HG03039 (cell line): ENCODE results near the gene OR7C1.
"Not testable (repeated sequence)": the region's sequence is repeated elsewhere in the genome, so short reads cannot be mapped to it uniquely, and the experiment has no call there.

ENCODE experiments used
- ATAC-seq: cut with Tn5 transposase; IDR thresholded peaks from one replicate; pipeline ENCODE4 v1.9.1; 2021; ENCODE audit warnings: mild to moderate bottlenecking, moderate library complexity; ENCODE audit not compliant: unreplicated experiment

The OR7C1 gene

DNA sequence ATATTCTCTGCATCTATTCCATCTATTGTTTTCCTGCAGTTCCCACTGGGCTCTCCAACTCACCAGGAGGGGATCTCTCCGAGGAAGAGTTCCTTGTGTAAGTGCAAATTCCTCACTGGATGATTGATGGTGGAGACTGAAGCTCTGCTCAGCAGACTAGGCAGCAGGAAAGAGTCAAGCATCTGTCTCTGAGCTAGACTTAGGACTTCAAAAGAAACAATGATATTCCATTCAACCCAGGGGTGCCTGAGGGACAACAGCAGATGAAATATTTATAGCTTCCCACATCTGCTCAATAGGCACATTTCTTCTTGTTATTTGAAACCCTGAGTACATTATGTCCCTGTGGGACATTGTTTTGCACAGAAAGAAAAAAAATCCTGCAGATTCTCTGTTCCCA lies at the start of gene OR7C1, which contains the start of gene OR7A5:
TSS of gene OR7C1 (minus strand) at position 175 of the 400 bp plus-strand sequence. CDS start 35,049 bp downstream, outside the sequence.
TSS of gene OR7A5 (minus strand) at position 175 of the 400 bp plus-strand sequence. CDS start 6,944 bp downstream, outside the sequence.
- no peak for ATAC-seq

DNA sequence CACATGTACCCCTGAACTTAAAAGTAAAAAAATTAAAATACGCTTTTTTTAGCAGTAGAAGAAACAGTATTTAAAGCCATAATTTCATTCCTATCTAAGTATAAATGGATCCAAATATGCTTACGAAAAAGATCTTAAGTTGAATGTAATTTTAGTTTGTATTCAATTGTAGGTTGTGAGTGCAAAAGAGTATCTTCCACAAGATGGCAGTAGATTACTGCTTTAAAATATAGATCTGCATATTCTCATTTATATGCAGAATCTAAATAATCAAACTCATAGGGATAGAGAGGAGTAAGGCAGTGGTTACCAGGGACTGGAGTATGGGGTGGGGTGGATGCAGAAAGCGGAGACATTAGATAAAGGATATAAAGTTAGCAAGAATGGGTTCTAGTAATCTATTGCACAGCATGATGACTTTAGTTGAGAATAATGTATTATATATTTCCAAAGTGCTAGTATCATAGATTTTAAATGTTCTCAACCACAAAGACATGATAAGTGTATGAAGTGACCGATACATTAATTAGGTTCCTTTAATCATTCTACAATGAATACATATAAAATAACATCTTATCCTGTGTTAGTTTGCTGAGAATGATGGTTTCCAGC lies 36.7 kb upstream of the OR7C1 start:
- no peak for ATAC-seq

DNA sequence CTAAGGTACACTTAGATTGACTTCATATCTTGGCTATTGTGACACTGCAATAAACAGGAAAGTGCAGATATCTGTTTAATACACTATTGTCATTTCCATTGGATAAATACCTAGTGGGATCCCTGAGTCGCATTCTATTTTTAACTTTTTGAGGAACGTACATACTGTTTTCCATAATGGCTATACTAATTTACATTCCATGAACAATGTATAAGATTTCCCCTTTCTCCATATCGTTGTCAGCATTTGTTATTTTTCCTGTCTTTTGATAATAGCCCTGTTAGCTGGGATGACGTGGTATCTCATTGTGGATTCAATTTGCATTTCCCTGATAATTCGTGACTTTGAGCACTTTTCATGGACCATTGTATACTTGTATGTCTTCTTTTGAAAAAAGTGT lies 33.5 kb upstream of the OR7C1 start:
- no peak for ATAC-seq

DNA sequence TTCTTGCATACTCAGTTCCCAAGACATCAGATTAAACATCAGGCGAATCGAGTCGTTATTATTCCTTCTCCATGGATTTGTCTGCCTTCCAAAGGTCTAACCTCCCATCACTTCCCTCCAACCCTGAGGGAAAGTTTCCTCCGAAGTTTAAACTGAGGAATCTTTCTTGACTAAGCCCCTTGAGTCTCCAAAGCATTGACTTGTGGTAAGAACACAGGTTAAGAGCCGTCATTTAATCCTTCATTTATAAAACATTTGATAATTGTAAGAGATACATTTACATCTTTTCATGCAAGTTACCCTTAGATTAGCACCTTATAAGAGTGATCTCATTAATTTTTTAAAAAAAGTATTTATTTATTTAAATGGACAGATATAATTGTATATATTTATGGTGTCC lies 13.8 kb upstream of the OR7C1 start, which contains the start of gene OR7A10:
TSS of gene OR7A10 (minus strand) at position 101 of the 400 bp plus-strand sequence. CDS start 7,045 bp downstream, outside the sequence.
- no peak for ATAC-seq

DNA sequence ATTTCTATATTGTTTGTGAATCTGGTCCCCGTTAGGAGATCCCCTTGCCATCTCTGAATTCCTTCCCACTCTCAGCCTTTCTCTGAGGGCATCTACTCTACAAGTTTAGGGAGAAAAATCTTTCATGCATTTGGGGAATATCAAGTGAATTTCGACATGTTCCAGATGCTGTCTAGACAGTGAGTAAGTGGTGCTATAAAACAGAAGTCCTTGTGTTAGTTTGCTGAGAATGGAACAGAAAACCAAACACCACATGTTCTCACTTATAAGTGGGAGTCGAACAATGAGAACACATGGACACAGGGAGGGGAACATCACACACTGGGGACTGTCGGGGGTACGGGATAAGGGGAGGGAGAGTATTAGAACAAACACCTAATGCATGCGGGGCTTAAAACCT lies 8.6 kb upstream of the OR7C1 start:
- no peak for ATAC-seq

DNA sequence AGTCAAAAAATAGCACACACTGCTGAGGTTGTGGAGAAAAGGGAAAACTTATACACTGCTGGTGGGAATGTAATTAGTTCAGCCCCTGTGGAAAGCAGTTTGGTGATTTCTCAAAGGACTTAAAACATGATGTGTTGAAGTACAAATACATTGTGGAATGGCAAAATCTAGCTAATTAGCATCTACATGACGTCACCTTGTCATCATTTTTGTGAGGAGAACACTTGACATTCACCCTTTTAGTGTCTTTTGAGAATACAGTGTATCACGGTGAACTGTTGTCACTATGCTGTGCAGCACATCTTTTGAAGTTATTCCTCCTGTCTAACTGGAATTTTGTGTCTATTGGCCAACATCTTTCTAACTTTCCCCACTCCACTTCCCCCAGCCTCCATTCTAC lies 8.2 kb upstream of the OR7C1 start:
- ATAC-seq, result no peak

DNA sequence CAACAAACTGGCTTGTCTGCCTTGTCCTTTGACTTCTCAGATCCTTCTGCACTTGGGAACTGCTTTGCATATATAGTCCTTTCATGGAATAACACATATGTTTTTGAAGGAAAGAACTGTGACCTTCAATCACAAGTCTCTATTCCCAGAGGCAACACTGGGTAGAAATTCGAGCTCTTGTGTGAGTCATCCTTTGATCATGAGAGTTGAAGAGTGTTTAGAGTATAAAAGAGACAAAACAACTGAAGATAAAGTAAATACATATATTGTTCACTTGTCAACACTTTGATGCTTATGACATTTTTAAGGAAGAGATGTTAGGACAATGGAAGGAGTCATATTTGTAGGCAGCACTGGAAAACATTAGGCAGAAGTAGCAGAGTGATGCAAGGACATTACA lies 5.2 kb upstream of the OR7C1 start:
- ATAC-seq, result no peak

DNA sequence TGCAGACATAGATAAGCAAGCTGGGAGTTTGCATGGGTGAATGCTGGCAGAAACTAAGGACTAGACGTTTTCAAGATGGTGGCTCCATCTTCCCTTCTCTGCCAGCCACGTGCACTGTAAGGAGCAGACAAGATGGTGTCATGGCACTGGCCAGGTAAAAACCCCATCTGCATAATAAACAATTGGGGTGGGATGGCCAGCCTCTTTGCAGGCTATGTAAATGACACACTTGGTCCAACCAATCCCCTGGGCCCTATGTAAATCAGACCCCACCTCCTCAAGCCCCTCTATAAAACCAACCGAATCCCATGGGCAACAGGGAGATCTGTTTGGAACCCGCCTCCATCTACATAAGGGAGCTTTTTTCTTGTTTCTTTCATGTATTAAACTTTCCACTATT lies 2.4 kb upstream of the OR7C1 start:
- no peak for ATAC-seq

DNA sequence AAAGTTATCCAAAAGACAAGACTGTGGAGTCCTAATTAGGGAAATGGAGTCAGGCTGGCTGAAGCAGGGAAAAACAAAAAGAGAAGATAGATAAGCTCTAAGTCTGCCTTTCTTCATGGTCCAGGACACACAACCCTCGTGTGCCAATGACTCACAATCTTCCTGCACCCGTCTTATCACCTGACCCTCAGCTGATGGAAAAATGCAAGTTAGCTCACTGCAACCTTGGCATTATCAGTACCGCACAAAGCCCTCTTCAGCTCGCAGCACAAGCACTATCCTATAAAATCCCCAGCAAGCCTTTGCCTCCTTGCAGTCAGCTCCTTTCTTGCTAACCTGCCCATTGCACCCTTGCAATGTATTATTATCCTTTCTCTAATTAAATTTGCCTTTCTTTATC lies 4.3 kb downstream of the OR7C1 start:
- no peak for ATAC-seq

DNA sequence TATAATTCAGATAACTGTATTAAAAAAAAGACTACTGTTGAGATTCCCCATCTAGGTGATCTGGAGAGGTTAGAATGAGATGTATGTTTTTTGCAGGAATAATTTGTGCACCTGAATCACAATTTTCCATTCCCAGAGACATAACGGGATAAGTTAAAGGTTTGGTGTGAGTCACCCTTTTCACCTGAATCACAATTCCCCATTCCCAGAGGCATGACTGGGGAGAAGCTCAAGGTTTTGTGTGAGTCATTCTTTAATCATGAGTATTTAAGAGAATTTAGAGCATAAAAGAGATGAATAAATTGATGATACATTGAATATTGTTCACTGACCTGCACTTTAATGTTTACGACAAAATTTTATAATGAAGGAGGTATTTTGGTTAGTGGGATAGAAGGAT lies 9.0 kb downstream of the OR7C1 start:
- ATAC-seq, result no peak

DNA sequence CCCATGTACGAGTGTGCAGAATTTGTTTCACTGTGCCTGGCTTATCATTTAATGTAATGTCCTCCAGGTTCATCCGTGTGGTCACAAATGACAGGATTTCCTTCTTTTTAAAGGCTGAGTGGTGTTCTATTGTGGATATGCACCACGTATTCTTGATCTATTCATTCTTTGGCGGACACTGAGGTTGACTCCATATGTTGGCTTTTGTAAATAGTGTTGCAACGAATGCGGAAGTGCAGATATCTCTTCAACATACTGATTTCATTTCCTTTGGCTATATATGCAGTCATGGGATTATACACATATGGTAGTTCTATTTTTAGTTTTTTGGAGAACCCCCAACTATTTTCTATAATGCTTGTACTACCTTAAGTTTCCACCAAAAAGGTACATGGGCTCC lies 13.0 kb downstream of the OR7C1 start:
- ATAC-seq, result no peak

DNA sequence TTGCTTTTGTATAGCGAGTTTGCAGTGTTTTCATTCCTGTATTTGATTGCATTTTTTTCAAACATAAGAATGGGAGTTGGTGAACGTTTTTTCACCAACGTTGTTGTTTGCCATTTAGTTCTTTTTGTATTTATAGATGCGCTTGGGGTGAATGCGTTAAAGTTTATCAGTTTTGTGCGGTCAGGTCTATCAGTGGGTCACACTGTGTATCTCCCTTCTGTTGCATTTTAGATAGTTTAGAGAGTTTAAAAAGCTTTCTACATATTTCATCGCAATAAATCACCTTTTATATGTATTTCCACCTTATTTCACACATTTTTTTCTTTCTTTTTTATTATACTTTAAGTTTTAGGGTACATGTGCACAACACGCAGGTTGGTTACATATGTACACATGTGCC lies 16.4 kb downstream of the OR7C1 start:
- no peak for ATAC-seq

DNA sequence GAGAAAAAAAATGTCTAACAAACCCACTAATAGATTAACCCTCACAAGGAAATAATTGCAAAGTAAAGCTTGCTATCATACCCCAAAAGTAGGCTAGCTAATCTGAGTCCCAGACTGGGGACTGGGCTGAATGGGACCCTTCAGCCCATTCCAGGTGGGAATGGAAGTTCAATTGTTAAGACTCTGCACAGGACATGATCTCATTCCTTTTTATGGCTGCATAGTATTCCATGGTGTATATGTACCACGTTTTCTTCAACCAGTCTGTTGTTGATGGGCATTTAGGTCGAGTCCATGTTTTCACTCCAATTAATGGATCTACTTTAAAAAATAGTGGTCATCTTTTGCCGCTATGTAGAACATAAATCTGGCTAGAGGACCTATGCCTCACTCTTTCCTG lies 17.9 kb downstream of the OR7C1 start:
- ATAC-seq, result no peak

DNA sequence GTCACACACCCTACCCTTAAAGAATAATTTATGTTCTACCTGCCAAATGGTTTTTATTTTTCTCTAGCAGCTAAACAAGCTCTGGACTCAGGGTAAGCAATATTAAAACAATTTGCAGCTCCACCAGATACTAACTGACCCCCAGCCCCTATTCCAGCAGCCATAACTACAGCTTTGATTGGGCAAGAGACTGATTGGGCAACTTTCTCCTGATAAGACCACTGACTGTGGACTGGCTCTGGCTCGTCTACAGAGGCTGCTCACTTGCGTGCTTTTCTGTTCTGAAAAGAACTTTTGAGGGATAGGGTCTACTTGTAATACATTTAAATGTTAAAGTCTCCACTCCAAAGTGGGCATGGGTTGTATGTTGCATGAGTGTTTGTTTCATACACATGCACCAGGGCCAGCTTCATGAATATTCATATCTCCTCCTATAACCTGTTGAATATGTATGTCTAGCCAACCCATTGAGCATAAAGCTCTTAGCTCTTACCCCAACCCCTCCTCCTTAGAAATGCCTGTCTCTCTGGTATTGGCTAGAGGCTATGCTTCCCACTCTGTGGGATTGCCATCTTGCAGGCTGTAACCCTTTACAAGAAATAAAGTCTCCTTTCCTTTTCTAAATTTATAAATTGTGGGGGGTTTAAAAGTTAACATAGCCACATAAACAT lies 19.9 kb downstream of the OR7C1 start:
- no peak for ATAC-seq

DNA sequence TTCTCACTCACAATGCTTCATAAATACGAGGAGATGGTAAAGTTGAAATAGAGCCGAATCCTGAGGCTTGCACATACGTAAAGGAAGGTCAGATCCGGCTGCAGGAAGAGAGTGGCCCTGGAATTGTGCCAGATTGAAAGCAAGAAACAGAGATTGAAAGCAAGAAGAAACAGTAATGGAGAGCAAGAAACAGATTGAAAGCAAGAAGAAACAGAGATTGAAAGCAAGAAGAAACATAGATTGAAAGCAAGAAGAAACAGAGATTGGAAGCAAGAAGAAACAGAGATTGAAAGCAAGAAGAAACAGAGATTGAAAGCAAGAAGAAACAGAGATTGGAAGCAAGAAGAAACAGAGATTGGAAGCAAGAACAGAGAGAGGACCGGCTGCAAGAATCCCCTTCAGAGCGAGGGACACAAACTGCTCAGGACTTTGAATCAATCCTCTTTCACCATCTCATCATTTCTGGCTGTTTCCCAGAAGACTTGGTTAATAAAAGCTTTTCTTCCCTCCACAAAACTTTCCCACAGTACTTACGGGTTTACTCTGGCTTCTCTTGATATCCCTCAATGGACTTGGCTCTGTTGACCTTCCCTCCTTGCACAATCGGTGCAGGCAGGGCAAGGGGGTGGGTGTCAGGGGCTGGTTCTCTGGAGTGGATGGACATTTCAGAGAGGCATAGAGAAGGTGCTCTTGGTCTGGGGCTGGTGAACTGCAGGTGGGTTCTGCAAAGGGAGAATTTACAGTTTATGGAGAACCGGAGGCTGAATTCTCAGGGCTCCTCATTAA lies 25.5 kb downstream of the OR7C1 start:
- ATAC-seq, result no peak

DNA sequence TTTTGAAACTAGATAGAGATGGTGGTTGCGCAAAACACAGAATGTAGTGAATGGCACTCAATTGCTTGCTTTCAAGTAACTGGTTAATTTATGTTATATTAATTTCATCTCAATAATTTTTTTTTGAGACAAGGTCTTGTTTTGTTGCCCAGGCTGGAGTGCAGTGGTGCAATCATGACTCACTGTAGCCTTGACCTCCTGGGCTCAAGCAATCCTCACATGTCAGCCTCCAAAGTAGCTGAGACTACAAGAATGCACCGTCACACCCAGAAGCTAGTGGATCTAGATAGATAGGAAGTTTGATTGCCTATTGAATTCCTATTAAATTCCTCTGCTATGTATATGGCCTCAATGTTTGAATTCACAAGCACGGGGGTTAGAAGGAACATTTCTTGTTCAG lies 30.2 kb downstream of the OR7C1 start:
- no peak for ATAC-seq

DNA sequence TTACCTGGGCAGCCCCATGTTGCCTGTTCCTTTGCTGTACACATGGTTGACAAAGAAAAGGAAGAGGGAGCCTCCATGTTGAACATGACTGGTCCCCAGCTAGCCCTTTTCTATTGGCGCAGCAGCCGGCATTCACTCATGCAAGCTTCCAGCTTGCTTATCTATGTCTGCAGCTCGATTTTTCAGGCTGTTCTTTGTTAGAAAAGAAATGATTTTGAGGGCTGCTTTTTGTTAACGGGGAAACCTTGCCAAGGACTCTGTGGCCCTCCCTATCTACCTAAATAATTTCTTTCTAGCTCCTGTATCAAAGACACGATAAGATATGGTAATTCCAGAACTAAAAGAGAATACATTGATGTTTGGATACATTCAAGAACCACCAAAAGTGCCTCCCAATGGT lies 36.2 kb downstream of the OR7C1 start:
- ATAC-seq, result no peak

DNA sequence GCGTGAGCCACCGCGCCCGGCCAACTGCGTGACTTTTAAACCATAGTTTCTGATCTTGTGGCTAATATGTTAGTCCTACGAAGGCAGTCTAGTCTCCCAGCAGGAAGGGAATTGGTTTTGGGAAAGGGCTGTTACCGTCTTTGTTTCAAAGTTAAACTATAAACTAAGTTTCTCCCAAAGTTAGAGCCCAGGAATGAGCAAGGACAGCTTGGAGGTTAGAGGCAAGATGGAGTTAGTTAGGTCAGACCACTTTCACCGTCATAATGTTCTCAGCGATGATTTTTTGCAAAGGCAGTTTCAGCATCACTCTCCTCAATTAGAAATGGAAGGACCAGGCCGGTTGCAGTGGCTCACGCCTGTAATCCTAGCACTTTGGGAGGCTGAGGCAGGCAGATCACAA lies 39.0 kb downstream of the OR7C1 start:
- no peak for ATAC-seq

DNA sequence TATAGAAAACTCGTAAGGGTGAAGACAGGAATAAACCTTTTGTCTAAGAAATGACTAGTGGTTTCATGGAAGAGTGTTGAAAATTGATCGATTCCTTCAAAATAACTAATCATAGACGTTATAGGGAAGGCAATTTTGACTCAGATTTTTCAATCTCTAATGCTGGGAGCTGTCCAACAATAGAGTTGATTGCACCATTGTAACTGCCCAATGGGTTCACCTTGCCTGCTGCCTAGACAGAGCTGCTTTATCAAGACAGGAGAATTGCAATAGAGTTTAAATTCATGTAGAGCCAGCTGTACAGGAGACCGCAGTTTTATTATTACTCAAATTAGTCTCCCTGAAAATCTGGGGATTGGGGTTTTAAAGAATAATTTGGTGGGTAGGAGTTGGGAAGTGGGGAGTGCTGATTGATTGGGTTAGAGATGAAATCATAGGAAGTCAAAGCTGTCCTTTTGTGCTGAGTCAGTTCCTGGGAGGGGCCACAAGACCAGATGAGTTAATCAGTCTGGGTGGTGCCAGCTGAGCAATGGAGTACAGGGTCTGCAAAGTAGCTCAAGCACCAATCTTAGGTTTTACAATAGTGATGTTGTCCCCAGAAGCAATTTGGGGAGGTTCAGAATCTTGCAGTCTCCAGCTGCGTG lies 39.8 kb downstream of the OR7C1 start:
- ATAC-seq, result no peak

DNA sequence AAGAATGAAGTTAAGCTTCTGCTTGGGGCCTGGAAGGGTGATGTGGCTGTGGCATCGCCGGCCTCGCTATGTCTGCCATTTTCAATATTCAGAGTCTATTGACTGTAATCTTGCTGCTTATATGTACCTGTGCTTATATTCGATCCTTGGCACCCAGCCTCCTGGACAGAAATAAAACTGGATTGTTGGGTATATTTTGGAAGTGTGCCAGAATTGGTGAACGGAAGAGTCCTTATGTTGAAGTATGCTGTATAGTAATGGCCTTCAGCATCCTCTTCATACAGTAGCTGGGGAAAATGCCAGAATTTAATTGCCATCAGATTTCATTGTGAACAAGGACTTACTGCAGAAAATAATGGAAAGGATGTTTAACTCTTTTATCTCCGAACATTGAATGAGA lies 42.7 kb downstream of the OR7C1 start:
- not testable (repeated sequence) for ATAC-seq

DNA sequence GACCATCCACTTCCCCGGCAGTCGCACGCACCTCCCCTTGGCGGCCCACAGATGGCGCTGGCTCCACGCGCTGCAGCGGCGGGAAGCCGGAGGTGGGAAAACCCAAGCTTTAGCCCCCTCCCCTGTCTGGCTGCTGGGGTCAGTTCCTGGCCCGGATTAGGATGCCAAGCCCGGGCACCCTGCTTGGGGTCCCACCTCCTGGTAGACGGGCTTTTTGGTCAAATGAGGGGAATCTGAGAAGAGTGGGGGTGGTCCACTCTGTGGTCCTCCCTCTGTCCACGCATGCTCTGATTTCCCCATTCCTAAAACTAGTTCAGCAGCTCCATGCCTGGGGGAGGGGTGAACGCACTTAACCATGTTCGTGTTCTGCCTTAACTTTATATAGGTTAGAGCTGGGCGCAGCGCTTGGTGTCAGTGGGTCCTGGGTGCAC lies 48.5 kb downstream of the OR7C1 start:
- no peak for ATAC-seq
